Upper lobe of left lung (tissue), 6 donors: Measurements from ENCODE around the gene CCDC12. TPM values are rescaled to one million over a fixed set of nuclear protein-coding genes. Genes with fewer than 3 reads are reported as not detected.

Experiments used
- ATAC-seq, 2 donors: fragments of 200-7000 bp; cut with Tn5 transposase; one replicate each; pipeline ENCODE4 v1.9.1; 2022; ENCODE audit warnings: mild to moderate bottlenecking in 2 of 2, moderate library complexity in 2 of 2; ENCODE audit not compliant: low FRiP score in 2 of 2
- DNase-seq, 2 donors: peaks; one replicate each; pipeline ENCODE4 v3.0.0-alpha.2; 2019 to 2020
- H3K27ac ChIP-seq, 4 donors: fragments of 200-600 bp; sonication (generic); one replicate each; pipeline ENCODE4 v1.5.1; 2016 to 2019
- H3K27me3 ChIP-seq, 4 donors: fragments of 200-600 bp; sonication (generic); one replicate each; pipeline ENCODE4 v1.5.1; 2017 to 2019
- H3K36me3 ChIP-seq, 4 donors: fragments of 200-600 bp; sonication (generic); one replicate each; pipeline ENCODE4 v1.5.1; 2016 to 2019
- H3K4me1 ChIP-seq, 4 donors: fragments of 200-600 bp; sonication (generic); one replicate each; pipeline ENCODE4 v1.5.1; 2018 to 2019
- H3K4me3 ChIP-seq, 4 donors: fragments of 200-600 bp; sonication (generic); one replicate each; pipeline ENCODE4 v1.5.1; 2017 to 2019; ENCODE audit warnings: mild to moderate bottlenecking in 2 of 4, moderate library complexity in 1 of 4
- H3K9me3 ChIP-seq, 4 donors: fragments of 200-600 bp; sonication (generic); one replicate each; pipeline ENCODE4 v1.5.1; 2018 to 2019
- EP300 ChIP-seq, 4 donors: sonication (generic); formaldehyde crosslinking; IDR thresholded peaks; one replicate each; pipeline ENCODE4 v1.5.1; 2017; ENCODE audit warnings: antibody characterized with exemption in 4 of 4, control low read depth in 2 of 4
- POLR2A ChIP-seq, 4 donors: fragments of 450-650 bp; IDR thresholded peaks; one replicate each; pipeline ENCODE4 v1.5.1; 2016 to 2017; ENCODE audit warnings: antibody characterized with exemption in 4 of 4, mild to moderate bottlenecking in 2 of 4
- POLR2AphosphoS5 ChIP-seq, 2 donors: sonication (generic); formaldehyde crosslinking; IDR thresholded peaks; one replicate each; pipeline ENCODE4 v1.5.1; 2017; ENCODE audit warnings: antibody characterized with exemption in 2 of 2
- WGBS, 2 donors: methylation state at CpG; one replicate each; pipeline ENCODE4 v1.1.5; 2017 to 2018; 5-methylcytosine and 5-hydroxymethylcytosine counted together
- total RNA-seq, 6 donors: library from RNA; depleted of rRNA in 4 of 6; stranded (reverse); fragments of >200 nt in 4 of 6; gene quantifications; one replicate each; pipeline versions ENCODE4 v1.1.0 to v1.2.1, GENCODE V29; 2016 to 2021
- TF ChIP-seq, protein P1 (sequence below), 6 experiments: fragments of 450-650 bp in 4 of 6; fragments of 200-600 bp in 2 of 6; sonication (generic) in 2 of 6; IDR thresholded peaks; one replicate each; pipeline ENCODE4 v1.5.1; 2016 to 2019; ENCODE audit warnings: antibody characterized with exemption in 6 of 6
- donor health status: DM: no; HTN: no; CAD: no; lungs with moderate emphysema.
- donor health status: DM: no; HTN: yes; CAD: no; lungs with severe emphysema.

The CCDC12 gene
- total RNA-seq, 6 donors from 2014 or later = 42.3 to 93.2 (median 69.8) TPM

DNA sequence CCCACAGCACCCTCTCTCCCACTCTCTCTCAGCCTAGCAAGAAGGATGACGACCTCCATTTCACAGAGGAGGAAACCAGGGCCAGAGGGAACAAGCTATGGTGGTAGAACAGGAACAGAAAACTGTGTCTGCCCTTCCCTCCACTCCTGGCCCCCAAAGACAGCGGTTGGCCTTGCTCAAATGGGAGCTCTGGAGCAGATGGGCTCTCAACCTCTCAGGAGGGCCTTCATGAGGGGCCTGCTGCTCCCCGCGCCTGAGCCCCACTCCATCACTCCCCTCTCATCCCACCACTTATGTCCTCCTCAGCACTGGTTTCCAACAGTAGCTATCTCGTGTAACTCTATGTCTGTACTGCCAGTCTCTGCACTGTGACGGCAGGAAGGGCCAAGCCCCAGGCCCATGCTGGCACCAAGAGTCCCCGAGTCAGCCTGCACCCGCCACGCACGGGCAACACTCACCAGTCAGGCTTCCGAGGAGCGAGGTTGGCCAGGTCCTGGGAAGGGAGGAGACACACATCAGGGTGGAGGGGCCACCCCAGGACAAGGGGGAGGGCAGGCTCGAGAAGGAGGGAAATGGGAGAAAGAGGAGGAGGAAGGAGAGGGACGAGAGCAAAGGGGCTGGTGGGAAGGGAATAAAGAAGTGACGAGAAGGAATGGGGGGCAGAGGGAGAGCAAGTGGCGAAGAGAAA, 53.5 kb downstream of the CCDC12 start:
- ATAC-seq (no peak), DNase-seq (no peak)
- H3K4me1 ChIP-seq = peaks cover 29 to 37% (median 35%) of the 10 kb centered on the region in 4 donors
- TF ChIP-seq EP300 (IDR thresholded peaks at IDR 0.05) (no peak), POLR2A (IDR thresholded peaks at IDR 0.05) (no peak), POLR2AphosphoS5 (IDR thresholded peaks at IDR 0.05) (no peak)
- TF ChIP-seq, protein P1, sequence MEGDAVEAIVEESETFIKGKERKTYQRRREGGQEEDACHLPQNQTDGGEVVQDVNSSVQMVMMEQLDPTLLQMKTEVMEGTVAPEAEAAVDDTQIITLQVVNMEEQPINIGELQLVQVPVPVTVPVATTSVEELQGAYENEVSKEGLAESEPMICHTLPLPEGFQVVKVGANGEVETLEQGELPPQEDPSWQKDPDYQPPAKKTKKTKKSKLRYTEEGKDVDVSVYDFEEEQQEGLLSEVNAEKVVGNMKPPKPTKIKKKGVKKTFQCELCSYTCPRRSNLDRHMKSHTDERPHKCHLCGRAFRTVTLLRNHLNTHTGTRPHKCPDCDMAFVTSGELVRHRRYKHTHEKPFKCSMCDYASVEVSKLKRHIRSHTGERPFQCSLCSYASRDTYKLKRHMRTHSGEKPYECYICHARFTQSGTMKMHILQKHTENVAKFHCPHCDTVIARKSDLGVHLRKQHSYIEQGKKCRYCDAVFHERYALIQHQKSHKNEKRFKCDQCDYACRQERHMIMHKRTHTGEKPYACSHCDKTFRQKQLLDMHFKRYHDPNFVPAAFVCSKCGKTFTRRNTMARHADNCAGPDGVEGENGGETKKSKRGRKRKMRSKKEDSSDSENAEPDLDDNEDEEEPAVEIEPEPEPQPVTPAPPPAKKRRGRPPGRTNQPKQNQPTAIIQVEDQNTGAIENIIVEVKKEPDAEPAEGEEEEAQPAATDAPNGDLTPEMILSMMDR (IDR thresholded peaks at IDR 0.05) = no peak
- no peak overlapping the region for H3K4me3 ChIP-seq
- H3K36me3 ChIP-seq = peaks cover 23 to 87% (median 66%) of the 10 kb centered on the region in 4 donors
- peak overlapping the region in 2 of 4 donors; percentile 51 to 85 for H3K27ac ChIP-seq
- WGBS, 2 donors = 90 to 93% methylated on average over 13 to 16 of the region's 16 CpGs
- H3K27me3 ChIP-seq = no peaks in the 10 kb centered on the region
- H3K9me3 ChIP-seq = no peaks in the 10 kb centered on the region

DNA sequence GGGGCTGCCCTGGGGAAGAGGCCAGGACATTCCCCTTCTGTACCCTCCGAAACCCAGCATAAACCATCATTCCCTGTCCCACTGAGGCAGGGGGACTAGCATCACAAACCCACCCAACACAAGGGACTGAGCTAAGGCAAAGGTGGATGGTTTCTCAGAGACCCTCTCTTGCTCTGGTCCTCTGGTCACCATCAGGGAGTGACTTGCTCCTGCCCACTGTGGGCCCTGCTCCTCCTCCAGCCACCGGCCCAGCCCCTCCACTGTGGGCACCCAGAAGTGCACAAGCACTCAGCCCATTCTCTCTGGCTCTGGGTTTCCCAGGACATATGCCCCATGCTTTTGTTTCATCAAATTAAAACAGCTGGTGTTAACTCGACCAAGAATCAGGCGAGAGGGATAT, 54.1 kb downstream of the CCDC12 start:
- no peak for ATAC-seq
- H3K36me3 ChIP-seq = peaks cover 23 to 88% (median 67%) of the 10 kb centered on the region in 4 donors
- WGBS, 2 donors = 87 to 90% methylated on average over 2 to 4 of the region's 4 CpGs
- H3K27me3 ChIP-seq = no peaks in the 10 kb centered on the region
- H3K27ac ChIP-seq = no peak overlapping the region
- no peak for TF ChIP-seq POLR2A (IDR thresholded peaks at IDR 0.05)
- no peak for TF ChIP-seq POLR2AphosphoS5 (IDR thresholded peaks at IDR 0.05)
- TF ChIP-seq EP300 (IDR thresholded peaks at IDR 0.05) = no peak
- TF ChIP-seq, protein P1 (IDR thresholded peaks at IDR 0.05) = no peak
- peaks cover 23 to 31% (median 30%) of the 10 kb centered on the region in 4 donors for H3K4me1 ChIP-seq
- H3K4me3 ChIP-seq = no peak overlapping the region
- no peak for DNase-seq
- no peaks in the 10 kb centered on the region for H3K9me3 ChIP-seq

DNA sequence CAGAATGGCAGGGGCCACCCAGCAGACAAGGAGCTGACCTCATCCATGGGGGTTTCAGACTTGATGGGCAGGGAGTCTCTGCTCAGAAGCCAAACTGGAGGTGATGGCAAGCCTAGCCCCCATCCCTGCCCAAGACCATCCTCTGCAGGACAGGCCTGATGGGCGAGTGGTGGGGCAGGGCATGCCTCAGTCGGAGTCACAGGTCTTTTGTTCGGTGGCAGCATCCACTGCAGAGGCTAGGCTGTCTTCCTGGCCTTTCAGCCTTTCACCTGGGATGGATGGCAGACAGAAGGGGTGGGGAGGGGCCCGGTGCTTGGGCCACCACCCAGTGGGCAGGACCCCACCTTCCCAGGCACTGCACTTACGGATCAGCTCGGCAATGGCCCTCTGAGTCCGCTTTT, 54.7 kb downstream of the CCDC12 start:
- TF ChIP-seq POLR2AphosphoS5 (IDR thresholded peaks at IDR 0.05) = no peak
- no peak for TF ChIP-seq POLR2A (IDR thresholded peaks at IDR 0.05)
- TF ChIP-seq EP300 (IDR thresholded peaks at IDR 0.05) = no peak
- TF ChIP-seq, protein P1 (IDR thresholded peaks at IDR 0.05) = no peak
- H3K4me1 ChIP-seq = peaks cover 18 to 25% (median 24%) of the 10 kb centered on the region in 4 donors
- H3K27ac ChIP-seq = no peak overlapping the region
- WGBS, 2 donors = 95 to 100% methylated on average over 6 to 7 of the region's 7 CpGs
- no peaks in the 10 kb centered on the region for H3K9me3 ChIP-seq
- DNase-seq (no peak), ATAC-seq (no peak)
- H3K4me3 ChIP-seq = no peak overlapping the region
- no peaks in the 10 kb centered on the region for H3K27me3 ChIP-seq
- peaks cover 23 to 90% (median 70%) of the 10 kb centered on the region in 4 donors for H3K36me3 ChIP-seq

DNA sequence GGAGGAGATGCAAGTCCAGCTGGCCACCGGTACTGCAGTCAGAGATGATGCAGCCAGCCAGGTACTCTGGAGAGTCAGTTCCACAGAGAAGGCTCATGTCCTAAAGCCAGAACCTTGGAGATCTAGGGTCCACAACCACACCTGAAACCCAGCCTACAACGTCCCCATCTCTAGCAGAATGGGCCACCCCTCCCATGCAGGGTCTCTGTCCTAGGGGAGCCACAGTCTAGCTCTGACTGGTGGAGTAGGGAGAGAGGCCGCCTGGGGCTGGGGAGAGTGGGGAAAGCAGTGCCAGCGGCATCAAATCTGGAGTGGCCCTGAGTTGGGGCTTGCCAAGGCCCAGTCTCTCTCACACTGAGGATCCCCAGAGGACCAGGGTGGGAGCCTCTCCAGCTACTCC, 55.5 kb downstream of the CCDC12 start:
- no peak overlapping the region for H3K4me3 ChIP-seq
- 94 to 100% methylated on average over 2 to 4 of the region's 4 CpGs for WGBS, 2 donors
- no peak overlapping the region for H3K27ac ChIP-seq
- TF ChIP-seq EP300 (IDR thresholded peaks at IDR 0.05) (no peak), POLR2AphosphoS5 (IDR thresholded peaks at IDR 0.05) (no peak), POLR2A (IDR thresholded peaks at IDR 0.05) (no peak)
- TF ChIP-seq, protein P1 (IDR thresholded peaks at IDR 0.05) = no peak
- H3K27me3 ChIP-seq = no peaks in the 10 kb centered on the region
- no peak for ATAC-seq
- no peaks in the 10 kb centered on the region for H3K9me3 ChIP-seq
- DNase-seq = no peak
- peaks cover 23 to 84% (median 69%) of the 10 kb centered on the region in 4 donors for H3K36me3 ChIP-seq
- H3K4me1 ChIP-seq = peaks cover 10 to 19% (median 16%) of the 10 kb centered on the region in 4 donors

DNA sequence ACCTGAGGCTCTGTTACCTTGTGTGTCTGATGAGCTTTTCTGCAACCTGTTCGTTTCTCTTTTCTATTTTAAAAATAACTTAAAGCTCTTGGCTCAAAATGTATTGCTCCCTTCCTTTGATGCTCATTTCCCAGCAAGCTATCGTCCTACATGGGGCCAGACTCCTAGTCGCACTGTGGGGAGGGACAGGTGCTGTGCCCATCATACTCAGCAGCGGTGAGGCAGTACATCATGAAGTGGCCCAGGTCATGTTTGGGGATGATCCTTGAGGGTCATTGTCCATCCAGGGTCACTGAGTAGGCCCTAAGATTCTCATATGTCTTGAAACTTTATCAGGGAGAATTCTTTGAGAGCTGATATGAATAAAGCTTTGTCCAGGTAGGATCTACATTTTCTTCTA, 57.9 kb downstream of the CCDC12 start:
- TF ChIP-seq EP300 (IDR thresholded peaks at IDR 0.05) (no peak), POLR2AphosphoS5 (IDR thresholded peaks at IDR 0.05) (no peak), POLR2A (IDR thresholded peaks at IDR 0.05) (no peak)
- TF ChIP-seq, protein P1 (IDR thresholded peaks at IDR 0.05) = no peak
- Histone ChIP-seq H3K27ac (no peak overlapping the region), H3K27me3 (no peaks in the 10 kb centered on the region), H3K36me3 (peaks cover 16 to 60% (median 49%) of the 10 kb centered on the region in 4 donors), H3K9me3 (no peaks in the 10 kb centered on the region), H3K4me1 (peaks cover 0 to 9% (median 3%) of the 10 kb centered on the region in 4 donors), H3K4me3 (no peak overlapping the region)
- DNase-seq (no peak), ATAC-seq (no peak)
- WGBS, 2 donors = 95 to 97% methylated on average over 4 of the region's 4 CpGs
